Ramos (cell line): ENCODE results near the gene CCDC187.

Experiments used
- in situ Hi-C: fragments of 300-500 bp; cut with MboI; formaldehyde crosslinking; loops from one replicate; pipeline ENCODE4 v1.14.3; 2022; ENCODE audit warnings: low sequenced_read_pairs; ENCODE audit not compliant: unreplicated experiment

The CCDC187 gene

DNA sequence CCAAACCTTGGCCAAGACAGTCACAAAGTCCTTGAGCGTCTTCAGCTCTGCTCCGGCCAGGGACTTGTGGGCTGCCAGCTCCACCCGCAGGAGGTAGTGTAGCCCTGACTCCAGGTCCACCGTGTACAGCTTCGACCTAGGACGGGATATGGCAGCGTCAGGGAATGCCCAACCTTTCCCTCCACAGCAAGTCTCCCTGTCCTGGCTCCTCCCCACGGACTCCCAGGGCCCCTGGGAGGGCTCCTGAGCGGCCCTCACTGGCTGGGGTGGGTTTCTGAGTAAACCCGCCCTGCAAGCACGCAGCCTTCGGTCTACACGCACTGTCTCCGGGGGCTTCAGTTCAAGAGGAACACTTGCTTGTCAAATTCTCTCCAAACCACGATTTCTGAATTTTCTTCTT, 85.2 kb downstream of the CCDC187 start:
- in situ Hi-C loops: no loop called here

DNA sequence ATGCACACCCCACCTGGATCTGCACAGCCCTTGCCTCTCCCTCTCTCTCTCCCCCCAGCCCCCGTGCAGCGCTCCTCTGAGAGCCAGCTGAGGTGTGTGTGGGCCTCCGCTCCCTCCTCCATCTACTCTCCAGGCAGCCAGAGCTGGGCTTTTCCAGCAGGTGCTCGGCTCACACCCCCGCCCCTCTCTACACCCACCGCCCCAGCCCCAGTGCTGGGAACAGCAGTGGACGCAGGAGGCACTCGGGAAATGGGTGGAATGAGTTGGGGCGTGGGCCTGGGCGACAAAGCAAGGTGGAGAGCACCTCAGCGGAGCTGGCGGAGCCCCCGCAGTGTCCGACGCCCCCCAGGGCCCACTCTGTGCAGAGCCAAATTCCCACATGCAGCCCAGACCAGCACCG, 85.6 kb downstream of the CCDC187 start:
- in situ Hi-C loops: no loop called here

DNA sequence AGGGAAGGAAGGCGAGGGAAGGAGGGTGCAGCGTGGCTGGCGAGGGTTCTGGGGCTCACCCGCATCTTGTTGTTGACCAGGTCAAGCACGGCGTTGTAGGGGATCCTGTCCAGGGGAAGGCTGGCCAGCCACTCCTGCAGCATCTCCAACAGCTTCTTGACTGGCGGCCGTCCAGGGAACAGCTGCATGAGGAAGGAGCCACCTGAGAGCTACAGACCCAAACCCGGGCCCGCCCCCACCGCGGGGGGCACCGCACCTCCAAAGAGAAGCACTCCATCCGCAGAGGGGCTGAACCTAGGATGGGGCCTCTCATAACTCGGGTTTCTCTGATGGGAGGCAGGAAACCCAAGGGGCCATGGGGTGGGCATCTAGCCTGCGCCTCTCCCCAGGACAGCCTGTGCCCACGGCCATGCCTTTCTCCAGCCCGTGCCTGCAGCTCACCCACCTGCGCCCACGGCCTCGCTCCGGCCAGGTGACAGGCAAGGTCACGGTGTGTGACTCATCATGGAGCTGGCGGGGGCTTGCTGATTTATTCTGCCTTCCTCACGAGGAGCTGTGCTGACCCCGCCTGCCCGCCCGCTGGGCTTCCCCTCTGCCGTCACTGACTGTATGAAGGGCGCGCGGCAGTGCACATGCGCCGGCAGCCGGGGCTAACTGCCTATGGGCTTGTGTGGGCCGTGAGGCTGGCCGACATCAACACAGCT, 87.2 kb downstream of the CCDC187 start:
- in situ Hi-C loops: no loop called here

DNA sequence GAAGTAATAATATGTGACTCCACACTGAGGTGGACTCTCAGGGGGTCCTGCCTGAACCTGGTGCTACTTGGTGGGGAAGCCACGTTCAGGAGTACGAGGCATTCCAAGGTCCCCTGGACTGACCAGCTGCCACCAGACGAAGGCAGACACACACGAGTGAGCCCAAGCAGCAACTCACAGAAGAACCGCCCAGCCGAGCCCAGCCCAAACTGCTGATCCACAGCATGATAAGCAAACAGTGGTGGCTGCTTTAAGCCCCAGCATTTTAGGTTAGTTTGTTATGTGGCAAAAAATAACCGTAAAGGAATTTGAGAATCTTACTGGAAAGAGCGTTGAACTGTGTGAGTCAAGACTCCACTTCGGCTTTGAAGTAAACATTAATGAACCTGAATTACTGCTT, 90.2 kb downstream of the CCDC187 start:
- in situ Hi-C loops: no loop called here

DNA sequence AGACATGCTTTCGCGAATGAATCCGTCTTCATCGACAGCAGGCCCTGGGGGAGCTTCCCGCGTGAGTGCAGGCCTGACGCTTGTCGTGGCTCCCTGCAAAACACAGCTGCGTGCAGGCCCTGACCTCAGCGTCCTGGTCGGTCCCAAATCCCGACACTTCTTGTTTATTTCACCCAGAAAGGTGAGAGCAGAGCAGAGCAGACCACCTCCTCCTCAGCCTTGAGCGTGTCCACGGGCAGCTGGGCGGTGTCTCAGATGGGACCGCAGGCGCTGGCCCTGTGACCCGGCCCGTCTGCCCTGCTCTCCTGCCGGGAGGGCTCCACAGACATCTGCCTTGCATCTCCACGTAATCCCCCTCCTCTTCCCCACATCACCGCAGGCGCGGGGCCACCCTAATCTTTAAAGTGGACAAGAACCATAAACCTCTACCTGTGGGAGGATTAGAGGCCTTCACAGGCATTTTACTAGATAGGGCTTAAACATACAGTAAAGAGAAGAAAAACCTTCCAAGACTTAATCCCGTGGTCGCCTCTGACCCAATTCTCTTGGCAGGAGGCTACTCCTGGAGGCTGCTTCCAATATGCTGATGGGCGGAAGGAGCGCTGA, 91.4 kb downstream of the CCDC187 start:
- in situ Hi-C loops: no loop called here

DNA sequence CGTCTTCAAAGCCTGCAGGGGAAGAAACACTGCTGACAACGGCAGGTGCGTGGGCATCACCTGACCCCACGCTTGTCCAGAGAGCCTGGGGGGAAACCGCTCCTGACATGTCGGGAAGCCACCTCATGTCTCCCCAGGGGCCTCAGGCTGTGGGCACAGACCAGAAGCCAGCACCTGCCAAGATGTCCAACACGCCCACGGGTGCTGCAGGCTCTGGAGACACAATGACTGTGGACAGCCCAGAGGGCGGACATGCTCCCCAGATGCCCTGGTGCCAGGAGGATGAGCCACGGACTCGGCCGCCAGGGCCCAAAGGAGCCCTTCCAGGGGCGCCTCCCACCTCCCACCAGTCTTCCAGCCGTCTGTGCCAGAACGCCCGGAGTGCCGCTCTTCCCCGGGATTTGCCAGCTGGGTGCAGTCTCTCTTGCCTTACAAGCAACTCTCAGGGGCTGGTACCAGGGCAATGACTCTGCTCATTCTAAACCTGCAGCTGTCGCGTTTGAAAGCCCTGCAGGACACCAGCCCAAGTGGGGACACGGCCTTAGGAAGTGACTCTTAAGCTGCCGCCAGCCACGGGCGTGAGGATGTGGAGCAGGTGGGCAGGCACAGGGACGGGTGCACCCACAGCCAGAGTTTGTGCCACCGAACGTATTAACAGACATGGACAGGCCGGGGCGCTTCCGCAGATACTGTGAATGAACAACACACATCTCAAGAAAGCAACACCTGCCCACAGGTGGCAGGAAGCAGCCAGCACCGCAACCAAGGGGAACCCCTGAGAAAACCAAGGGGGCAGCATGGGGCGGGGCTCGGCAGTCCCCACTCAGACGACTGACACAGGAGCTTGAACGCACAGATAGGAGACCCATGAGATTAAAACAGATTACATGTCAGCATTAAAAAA, 92.2 kb downstream of the CCDC187 start:
- in situ Hi-C loops: no loop called here

DNA sequence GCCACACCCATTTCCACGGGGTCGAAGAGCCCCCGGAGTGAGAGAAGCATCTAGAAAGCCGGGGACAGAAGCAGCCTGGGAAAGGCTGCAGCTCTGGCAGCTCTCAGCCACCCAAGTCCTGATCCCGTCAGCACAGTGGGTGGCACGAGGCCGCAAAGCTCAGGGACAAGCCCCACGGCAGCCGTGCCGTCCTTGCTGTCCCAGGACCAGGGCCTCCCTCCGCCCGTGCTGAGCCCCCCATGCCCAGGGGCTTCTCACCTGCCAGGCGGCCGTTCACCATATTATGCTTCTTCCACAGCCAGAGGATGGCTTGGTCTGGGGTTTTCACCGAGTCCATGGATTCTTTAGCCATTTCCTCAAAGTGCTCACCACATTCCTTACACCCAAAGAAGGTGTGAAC, 92.9 kb downstream of the CCDC187 start:
- in situ Hi-C loops: no loop called here

DNA sequence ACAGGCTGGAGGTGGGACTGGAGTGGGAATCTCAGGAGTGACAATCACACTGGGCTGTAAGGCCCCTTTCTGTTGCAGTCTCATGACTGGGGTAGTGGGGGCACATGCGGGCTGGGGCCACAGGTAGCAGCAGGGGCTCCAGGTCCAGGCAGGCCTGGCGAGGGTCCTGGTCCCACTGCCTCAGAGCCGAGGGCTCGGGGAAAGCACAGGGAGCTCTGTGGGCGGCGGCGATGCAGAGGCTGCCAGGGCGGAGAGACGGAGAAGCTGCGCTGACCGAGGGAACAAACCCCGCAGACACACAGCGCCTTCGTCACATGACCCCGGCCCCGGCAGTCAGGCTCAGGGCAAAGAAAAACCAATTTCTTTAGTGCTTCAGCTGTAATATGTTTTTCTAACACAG, 93.6 kb downstream of the CCDC187 start:
- in situ Hi-C loops: no loop called here

DNA sequence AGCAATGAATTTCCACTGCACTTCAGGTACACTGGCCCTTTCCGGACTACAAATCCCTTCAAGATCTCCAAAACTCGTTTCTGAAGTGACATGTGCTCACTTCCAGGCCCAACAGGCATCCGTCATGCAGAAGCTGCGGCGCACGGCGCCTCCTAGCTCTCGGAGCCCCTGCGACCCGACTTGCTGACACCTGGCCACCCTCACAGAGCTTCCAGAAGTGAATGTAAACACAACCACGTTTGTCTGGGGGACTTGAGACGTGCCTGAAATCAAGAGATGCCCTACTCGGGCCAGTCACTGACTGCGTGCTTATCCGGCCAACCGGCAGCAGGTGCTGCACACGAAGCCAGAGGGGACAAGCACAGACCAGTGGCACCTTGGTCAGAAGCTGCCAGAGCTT, 94.1 kb downstream of the CCDC187 start:
- in situ Hi-C loops: no loop called here

DNA sequence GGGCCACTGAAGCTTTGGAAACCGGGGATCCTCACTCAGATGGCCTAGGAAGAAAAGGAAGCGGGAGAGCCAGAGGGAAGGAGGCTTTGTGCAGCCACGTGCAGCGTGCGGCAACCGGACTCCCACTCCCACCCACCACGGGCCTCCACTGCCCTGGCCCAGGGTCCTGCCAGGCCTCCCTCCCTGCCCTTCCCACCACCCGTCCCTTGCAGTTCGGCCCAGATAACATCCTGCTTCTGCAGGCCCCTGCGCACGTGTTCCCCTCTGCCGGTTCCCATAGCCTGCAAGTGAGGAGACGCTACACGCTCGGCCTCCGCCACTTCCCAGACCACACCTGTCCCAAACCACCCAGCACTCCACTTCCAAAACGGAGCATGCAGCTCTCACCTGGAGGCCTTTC, 94.7 kb downstream of the CCDC187 start:
- in situ Hi-C loops: no loop called here

DNA sequence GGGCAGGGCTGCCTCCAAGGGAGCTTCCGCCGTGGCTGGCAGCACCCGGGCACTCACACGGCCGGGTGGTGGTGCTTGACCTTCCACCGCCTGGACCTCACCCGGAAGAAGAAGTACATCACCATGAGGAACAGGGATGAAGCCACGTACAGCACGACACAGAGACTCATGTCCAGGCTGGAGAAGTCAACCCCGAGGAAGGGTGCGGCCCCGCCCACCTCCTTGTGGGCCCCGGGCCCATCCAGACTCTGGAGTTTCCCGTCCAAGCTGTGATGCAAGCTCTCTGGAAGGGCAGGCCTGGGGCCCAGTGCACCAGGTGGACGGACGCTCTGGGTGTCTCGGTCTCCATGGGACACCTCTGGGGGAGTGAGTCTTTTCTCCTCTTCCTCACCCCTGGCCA, 95.2 kb downstream of the CCDC187 start:
- in situ Hi-C loops: no loop called here

DNA sequence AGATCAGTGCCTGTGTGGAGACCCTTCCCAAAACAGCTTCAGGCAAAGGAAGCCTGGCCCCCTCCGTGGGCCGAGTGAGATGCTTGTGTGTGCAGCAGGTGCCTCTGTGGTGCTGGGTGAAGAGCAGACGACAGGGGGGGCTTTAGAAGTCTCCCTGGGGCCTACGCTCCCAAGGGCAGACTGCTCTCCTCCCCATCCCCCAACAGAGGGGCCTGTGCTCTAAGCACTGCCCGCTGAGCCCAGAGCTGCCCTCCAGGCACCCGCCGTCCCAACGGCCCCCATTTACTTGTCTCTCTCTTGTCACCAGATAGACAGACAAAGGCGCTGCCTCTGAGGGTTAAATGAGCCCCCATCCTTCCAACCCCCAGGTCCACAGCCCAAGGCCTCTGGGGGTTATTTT, 96.3 kb downstream of the CCDC187 start:
- in situ Hi-C loops: no loop called here

DNA sequence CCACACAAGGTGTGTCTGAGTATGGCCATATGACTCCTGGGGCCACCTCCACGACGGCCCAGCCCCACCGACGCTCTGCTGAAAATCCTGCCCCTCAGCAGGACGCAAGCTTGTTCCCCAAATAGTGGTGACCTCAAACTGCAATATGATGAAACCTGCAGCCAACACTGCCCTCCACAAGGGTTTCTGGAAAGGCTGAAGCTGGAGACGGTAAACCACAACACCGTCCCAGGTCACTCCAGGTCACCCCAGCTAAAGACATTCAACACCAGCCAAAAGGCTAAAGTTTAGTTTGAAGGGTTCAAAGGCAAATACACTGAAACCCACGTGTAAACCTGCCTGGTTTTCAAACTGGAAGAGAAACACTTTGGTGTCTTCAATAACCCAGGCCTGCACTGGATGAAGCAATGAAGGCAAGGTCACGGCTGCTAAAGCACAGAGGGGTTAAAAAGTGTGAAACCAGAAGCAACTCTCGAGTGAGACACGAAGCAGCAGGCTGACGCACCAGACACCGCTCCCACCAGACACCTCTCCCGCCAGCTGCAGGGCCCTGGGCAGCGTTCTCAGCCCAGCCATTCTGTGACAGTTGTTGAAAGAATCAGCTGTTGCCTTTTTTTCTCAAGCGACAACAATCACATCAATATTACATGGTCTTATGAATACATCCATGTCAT, 97.2 kb downstream of the CCDC187 start:
- in situ Hi-C loops: no loop called here

DNA sequence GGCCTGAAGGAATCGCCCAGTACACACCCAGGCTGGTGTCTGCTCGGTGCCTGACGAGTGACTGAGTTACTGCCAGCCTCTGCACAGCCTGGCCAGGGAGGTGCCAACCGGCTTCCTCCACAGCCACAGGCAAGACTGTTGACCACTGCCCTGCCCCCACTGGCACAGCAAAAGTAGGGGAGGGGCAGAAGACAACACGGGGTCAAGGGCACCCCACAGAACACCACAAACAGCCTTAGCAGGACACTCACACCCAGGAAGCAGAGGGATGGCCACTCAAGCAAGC, 98.2 kb downstream of the CCDC187 start:
- in situ Hi-C loops: no loop called here

DNA sequence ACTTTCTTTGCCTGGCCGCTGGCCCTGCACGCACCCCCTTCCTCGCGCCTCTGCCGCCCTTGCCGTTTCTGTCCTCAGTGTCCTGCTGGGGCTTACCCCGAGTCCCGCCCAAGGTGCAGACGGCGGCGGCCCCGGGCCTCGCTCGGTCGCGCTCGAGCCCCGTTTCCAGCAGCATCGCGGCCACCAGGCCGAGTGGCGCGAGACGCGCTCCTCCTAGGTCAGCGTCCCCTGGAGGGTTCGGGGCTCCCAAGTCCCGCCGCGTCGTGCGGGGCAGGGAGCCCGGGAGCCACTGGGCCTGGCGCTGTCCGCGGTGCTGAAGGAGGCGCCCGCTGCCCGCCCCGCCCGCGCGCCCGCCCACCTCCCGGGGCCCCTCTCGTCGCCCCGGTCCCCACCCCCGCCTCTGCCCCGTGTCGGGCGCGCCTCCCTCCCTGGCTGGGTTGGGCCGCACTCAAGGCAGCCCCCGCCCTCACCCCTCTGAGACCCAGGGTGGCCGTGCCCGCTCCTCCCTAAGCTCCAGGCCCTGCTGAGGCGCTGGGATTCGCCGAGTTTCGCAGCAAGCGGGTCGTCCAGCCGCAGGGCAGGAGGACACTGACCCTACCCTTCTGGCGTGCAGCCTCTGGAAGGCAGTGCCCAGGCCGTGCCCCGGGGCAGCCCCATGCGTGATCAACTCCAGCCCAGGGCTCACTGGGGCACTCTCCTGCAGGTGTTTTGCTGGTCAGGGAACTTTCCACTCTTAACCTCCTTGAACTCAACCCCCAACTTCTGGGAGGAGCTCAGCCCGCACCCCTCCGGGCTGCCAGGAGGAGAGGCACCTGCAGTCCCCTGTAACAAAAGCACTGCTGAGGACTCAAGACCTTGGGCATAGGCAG, 98.8 kb downstream of the CCDC187 start, which contains the start of gene LHX3:
Gene LHX3 (minus strand): TSS at position 291 of the 869 bp plus-strand sequence. CDS start 116 bp downstream, at position 175.
- in situ Hi-C loops: no loop called here

DNA sequence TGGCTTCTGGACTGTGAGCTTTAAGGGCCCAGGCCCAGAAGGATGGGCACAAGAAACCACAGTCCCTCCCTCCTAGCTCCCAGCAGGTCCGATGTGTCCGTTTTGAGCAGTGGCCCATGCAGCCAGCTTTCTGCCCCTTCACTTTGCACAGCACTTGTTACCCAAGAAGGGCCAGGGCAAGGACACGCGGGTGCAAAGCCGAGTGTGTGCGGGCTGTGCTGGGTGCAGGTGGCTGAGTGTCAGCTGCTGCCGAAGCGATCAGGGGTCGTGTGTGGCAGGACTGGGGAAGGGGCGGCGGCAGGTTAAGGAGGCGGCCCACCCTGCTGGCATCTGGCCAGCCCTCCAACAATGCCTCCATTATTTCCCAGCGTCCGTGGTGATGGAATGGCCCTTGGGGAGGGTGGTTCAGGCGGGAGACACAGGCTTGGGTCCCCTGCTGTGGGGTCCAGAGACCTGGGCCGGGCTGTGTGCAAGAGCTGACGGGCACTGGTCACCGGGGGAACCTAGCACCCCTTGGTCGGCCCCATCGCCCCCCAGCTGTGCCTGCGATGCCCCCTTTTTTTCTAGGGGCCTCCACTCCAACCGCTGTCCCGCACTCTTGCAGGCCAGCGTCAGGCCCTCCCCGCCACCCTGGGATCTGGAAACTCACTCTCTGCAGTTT, 99.6 kb downstream of the CCDC187 start:
- in situ Hi-C loops: no loop called here

DNA sequence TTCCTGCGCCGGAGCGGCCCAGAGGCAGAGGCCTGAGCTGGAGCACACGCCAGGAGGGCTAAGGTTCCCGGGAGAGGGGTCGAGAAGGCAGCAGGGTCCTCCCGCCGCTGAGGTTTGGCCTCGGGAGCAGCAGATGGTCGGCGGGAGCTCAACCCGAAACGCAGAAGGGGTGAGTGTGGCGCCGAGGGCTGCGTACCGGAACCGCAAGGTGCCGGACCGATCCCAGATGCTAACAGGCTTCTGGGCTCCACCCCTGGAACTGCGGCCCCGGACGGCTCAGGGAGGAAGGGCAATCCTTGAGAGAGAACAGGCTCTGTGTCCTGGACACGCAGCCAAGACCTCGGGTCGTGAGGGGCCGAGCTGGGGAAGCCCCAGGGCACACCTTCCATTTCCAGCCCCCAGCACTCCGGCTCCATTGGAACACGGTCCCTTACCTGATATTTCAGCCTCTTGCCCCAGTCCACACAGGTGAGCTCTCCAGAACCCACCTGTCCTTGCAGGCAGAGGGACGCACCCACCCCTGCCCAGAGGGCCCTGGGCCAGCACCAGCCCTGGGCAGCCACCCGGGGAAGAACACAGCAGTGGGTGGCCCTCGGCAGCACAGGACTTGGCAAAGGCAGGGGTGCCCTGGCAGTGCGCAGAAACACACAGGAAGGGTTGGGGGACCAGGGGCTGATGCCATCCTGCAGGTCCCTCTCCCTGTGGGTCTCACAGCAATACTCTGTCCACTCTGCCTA, 100.3 kb downstream of the CCDC187 start:
- in situ Hi-C loops: no loop called here

DNA sequence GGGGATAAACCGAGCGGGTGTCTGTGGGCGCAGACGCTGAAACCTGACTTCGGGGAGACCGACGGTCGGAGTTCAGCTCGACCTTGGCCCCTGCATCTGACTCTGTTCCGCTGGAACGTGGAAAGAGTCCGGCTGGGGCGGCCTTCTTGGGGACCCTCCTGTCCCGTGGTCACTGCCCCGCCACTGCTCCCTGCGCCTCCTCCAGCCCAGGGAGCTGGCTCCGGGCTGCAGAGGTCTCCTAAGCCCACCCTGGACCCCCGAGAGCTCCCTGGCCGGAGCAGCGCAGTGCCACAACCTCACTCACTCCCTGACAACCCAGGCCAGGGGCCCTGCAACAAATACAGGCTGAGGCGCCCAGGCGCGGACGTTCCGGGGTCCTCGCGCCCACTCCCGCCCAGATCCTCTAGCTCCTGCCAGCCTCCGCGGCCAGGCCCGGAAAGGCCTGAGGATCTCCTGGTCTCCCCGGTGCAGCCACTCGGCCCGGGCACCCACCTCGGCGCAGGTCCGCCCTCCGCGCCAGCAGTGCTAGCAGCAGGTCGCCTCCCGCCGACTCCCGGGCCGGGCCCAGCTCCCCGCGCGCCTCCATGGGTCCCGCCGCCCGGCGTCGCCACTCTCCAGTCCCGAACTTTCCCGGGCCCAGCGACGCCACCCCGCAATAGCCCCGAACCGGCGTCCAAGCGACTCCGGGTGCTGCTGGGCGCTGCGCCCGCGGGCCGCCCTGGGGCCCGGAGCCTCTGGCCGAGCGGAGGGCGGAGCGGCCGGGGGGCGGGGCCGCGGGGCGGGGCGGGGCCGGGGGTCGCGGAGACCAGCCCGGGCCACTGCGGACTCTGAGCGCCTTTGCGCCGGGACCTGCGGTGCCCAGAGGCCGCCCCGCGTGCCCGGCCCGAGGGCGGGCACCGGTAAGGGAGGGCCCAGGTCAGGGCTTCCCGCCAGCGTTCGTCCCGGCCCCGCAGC, 101.2 kb downstream of the CCDC187 start:
- in situ Hi-C loops: no loop called here
